SK-N-SH treated with all-trans-retinoic acid at 6 μM for 48 hours (cell line): ENCODE data around the gene PMFBP1.

Experiments
- ATAC-seq: fragments of 200-7000 bp; cut with Tn5 transposase; 3 replicates; pipeline ENCODE4 v1.9.1; 2020; ENCODE audit warnings: mild to moderate bottlenecking, moderate library complexity
- ARNTL ChIP-seq: fragments of 450-650 bp; formaldehyde crosslinking; IDR thresholded peaks from 2 replicates; pipeline ENCODE4 v1.5.0; 2020; ENCODE audit warnings: low read depth, mild to moderate bottlenecking, moderate library complexity, borderline replicate concordance
- BACH2 ChIP-seq: fragments of 250-450 bp; sonication (Bioruptor Pico); IDR thresholded peaks from 2 replicates; pipeline ENCODE4 v1.9.0; 2021; ENCODE audit warnings: mild to moderate bottlenecking, borderline replicate concordance
- CREB5 ChIP-seq: fragments of 250-450 bp; sonication (Bioruptor Pico); IDR thresholded peaks from 2 replicates; pipeline ENCODE4 v1.5.1; 2020; ENCODE audit warnings: low read depth, mild to moderate bottlenecking, moderate library complexity
- CSDC2 ChIP-seq: fragments of 250-450 bp; sonication (Bioruptor Pico); IDR thresholded peaks from 2 replicates; pipeline ENCODE4 v1.5.0; 2020; ENCODE audit warnings: mild to moderate bottlenecking, moderate library complexity
- CSRNP3 ChIP-seq: fragments of 250-450 bp; sonication (Bioruptor Pico); IDR thresholded peaks from 2 replicates; pipeline ENCODE4 v1.5.1; 2021; ENCODE audit warnings: mild to moderate bottlenecking, moderate library complexity
- ESRRG ChIP-seq: fragments of 250-450 bp; sonication (Bioruptor Pico); IDR thresholded peaks from 2 replicates; pipeline ENCODE4 v1.6.1; 2021; ENCODE audit warnings: mild to moderate bottlenecking
- ISL1 ChIP-seq: fragments of 250-450 bp; sonication (Bioruptor Pico); IDR thresholded peaks from 2 replicates; pipeline ENCODE4 v2.1.2; 2022; ENCODE audit warnings: mild to moderate bottlenecking, moderate library complexity
- OSR1 ChIP-seq: fragments of 250-450 bp; sonication (Bioruptor Pico); IDR thresholded peaks from 2 replicates; pipeline ENCODE4 v1.8.0; 2022; ENCODE audit warnings: moderate library complexity, mild to moderate bottlenecking, inconsistent platforms
- PATZ1 ChIP-seq: fragments of 250-450 bp; sonication (Bioruptor Pico); IDR thresholded peaks from 2 replicates; pipeline ENCODE4 v1.8.0; 2020; ENCODE audit warnings: mild to moderate bottlenecking, moderate library complexity, borderline replicate concordance
- POU6F1 ChIP-seq: fragments of 250-450 bp; sonication (Bioruptor Pico); IDR thresholded peaks from 2 replicates; pipeline ENCODE4 v1.8.0; 2021; ENCODE audit warnings: low read depth, mild to moderate bottlenecking, moderate library complexity, borderline replicate concordance
- PPARA ChIP-seq: fragments of 250-450 bp; sonication (Bioruptor Pico); IDR thresholded peaks from 2 replicates; pipeline ENCODE4 v1.5.0; 2020; ENCODE audit warnings: mild to moderate bottlenecking, borderline replicate concordance
- RARB ChIP-seq: fragments of 250-450 bp; sonication (Bioruptor Pico); IDR thresholded peaks from 2 replicates; pipeline ENCODE4 v1.8.0; 2021; ENCODE audit warnings: mild to moderate bottlenecking, moderate library complexity
- SNAI2 ChIP-seq: fragments of 250-450 bp; sonication (Bioruptor Pico); IDR thresholded peaks from 2 replicates; pipeline ENCODE4 v1.5.0; 2020; ENCODE audit warnings: mild to moderate bottlenecking, moderate library complexity
- TCF4 ChIP-seq: fragments of 250-450 bp; sonication (Bioruptor Pico); IDR thresholded peaks from 2 replicates; pipeline ENCODE4 v1.8.0; 2021; ENCODE audit warnings: mild to moderate bottlenecking, moderate library complexity, borderline replicate concordance
- TOX ChIP-seq: fragments of 250-450 bp; sonication (Bioruptor Pico); IDR thresholded peaks from 2 replicates; pipeline ENCODE4 v1.8.0; 2021; ENCODE audit warnings: mild to moderate bottlenecking, moderate library complexity, borderline replicate concordance
- ZC3H10 ChIP-seq: fragments of 250-450 bp; sonication (Bioruptor Pico); IDR thresholded peaks from 2 replicates; pipeline ENCODE4 v1.5.1; 2021; ENCODE audit warnings: mild to moderate bottlenecking, moderate library complexity
- ZFP3 ChIP-seq: fragments of 250-450 bp; sonication (Bioruptor Pico); IDR thresholded peaks from 2 replicates; pipeline ENCODE4 v1.5.0; 2020; ENCODE audit warnings: mild to moderate bottlenecking, moderate library complexity
- ZFP30 ChIP-seq: fragments of 450-650 bp; formaldehyde crosslinking; IDR thresholded peaks from 2 replicates; pipeline ENCODE4 v1.5.0; 2022; ENCODE audit warnings: mild to moderate bottlenecking, moderate library complexity
- ZNF565 ChIP-seq: fragments of 450-650 bp; formaldehyde crosslinking; conservative IDR thresholded peaks from 2 replicates; pipeline ENCODE4 v1.5.0; 2020; ENCODE audit warnings: low read depth, mild to moderate bottlenecking, moderate library complexity
- ZNF70 ChIP-seq: fragments of 450-650 bp; formaldehyde crosslinking; IDR thresholded peaks from 2 replicates; pipeline ENCODE4 v1.5.0; 2020; ENCODE audit warnings: mild to moderate bottlenecking, moderate library complexity
- ZNF8 ChIP-seq: fragments of 450-650 bp; formaldehyde crosslinking; IDR thresholded peaks from 2 replicates; pipeline ENCODE4 v1.5.0; 2020; ENCODE audit warnings: mild to moderate bottlenecking, moderate library complexity

The PMFBP1 gene

GRCh38 chr16:72109966-72110530 is 61.9 kb downstream of the PMFBP1 start (continued):
- TF ChIP-seq CREB5 (CRISPR knock-in tag) (no peak), ZFP3 (CRISPR knock-in tag) (no peak), BACH2 (no peak), ISL1 (CRISPR knock-in tag) (no peak), ESRRG (CRISPR knock-in tag) (no peak)

- ATAC-seq: no peak
- no peak for TF ChIP-seq BACH2
- no peak for TF ChIP-seq CSDC2 (CRISPR knock-in tag)
- no peak for TF ChIP-seq ARNTL (CRISPR knock-in tag)
Measured at GRCh38 chr16:72109300-72109699, 62.7 kb downstream of the PMFBP1 start.

GRCh38 chr16:72108353-72109102 is 63.4 kb downstream of the PMFBP1 start:
- ATAC-seq: no peak
- no peak for TF ChIP-seq ZC3H10 (CRISPR knock-in tag)
- TF ChIP-seq ZNF70 (CRISPR knock-in tag): no peak
- TF ChIP-seq CSRNP3 (CRISPR knock-in tag): no peak
- no peak for TF ChIP-seq ISL1 (CRISPR knock-in tag)
- no peak for TF ChIP-seq ARNTL (CRISPR knock-in tag)

- no peak for TF ChIP-seq ZNF70 (CRISPR knock-in tag)
- TF ChIP-seq ZNF565: no peak
- TF ChIP-seq ISL1 (CRISPR knock-in tag): no peak
- TF ChIP-seq ARNTL (CRISPR knock-in tag): no peak
- no peak for TF ChIP-seq CSRNP3 (CRISPR knock-in tag)
- TF ChIP-seq TCF4 (CRISPR knock-in tag): no peak
- no peak for TF ChIP-seq OSR1 (CRISPR knock-in tag)
- no peak for TF ChIP-seq ZNF8
- no peak for TF ChIP-seq PPARA (CRISPR knock-in tag)
- TF ChIP-seq TOX (CRISPR knock-in tag): no peak
- TF ChIP-seq CSDC2 (CRISPR knock-in tag): no peak
- no peak for TF ChIP-seq ZC3H10 (CRISPR knock-in tag)
- no peak for TF ChIP-seq RARB
- no peak for TF ChIP-seq ESRRG (CRISPR knock-in tag)
- ATAC-seq: no peak
Measured at GRCh38 chr16:72107371-72107770, 64.6 kb downstream of the PMFBP1 start.

- no peak for ATAC-seq
- TF ChIP-seq CSDC2 (CRISPR knock-in tag): no peak
- no peak for TF ChIP-seq PATZ1 (CRISPR knock-in tag)
- no peak for TF ChIP-seq RARB
- TF ChIP-seq CSRNP3 (CRISPR knock-in tag): no peak
- TF ChIP-seq OSR1 (CRISPR knock-in tag): no peak
- TF ChIP-seq ZFP30 (CRISPR knock-in tag): no peak
- no peak for TF ChIP-seq ZFP3 (CRISPR knock-in tag)
- TF ChIP-seq PPARA (CRISPR knock-in tag): no peak
- TF ChIP-seq SNAI2 (CRISPR knock-in tag): no peak
- no peak for TF ChIP-seq POU6F1 (CRISPR knock-in tag)
- no peak for TF ChIP-seq BACH2
- no peak for TF ChIP-seq ZNF70 (CRISPR knock-in tag)
- TF ChIP-seq ISL1 (CRISPR knock-in tag): no peak
- TF ChIP-seq TCF4 (CRISPR knock-in tag): no peak
- no peak for TF ChIP-seq CREB5 (CRISPR knock-in tag)
Measured at GRCh38 chr16:72105978-72106377, 66.0 kb downstream of the PMFBP1 start.
